Peyer's patch (tissue), 4 donors: ENCODE results near the gene WDFY4. TPM values are rescaled to one million over a fixed set of nuclear protein-coding genes. Genes with fewer than 3 reads are reported as not detected.
"Not testable (repeated sequence)": the region's sequence is repeated elsewhere in the genome, so short reads cannot be mapped to it uniquely, and the experiment has no call there.

ENCODE experiments used
- DNase-seq, 3 donors: peaks; one replicate each; pipeline ENCODE4 v3.0.0-alpha.2; 2017 to 2019
- H3K27ac ChIP-seq, 4 donors: fragments of 200-600 bp; sonication (generic); one replicate each; pipeline ENCODE4 v1.5.1; 2016 to 2019
- H3K27me3 ChIP-seq, 2 donors: fragments of 200-600 bp; sonication (generic); one replicate each; pipeline ENCODE4 v1.5.1; 2019
- H3K36me3 ChIP-seq, 3 donors: fragments of 200-600 bp; sonication (generic); one replicate each; pipeline ENCODE4 v1.5.1; 2016 to 2019
- H3K4me1 ChIP-seq, 4 donors: fragments of 200-600 bp; sonication (generic); one replicate each; pipeline ENCODE4 v1.5.1; 2016 to 2019
- H3K4me3 ChIP-seq, 4 donors: fragments of 200-600 bp; sonication (generic); 1 replicate in 3 of 4; 2 replicates in 1 of 4; pipeline ENCODE4 v1.5.1; 2016 to 2019; ENCODE audit warnings: mild to moderate bottlenecking in 1 of 4
- H3K9me3 ChIP-seq, 4 donors: fragments of 200-600 bp; sonication (generic); one replicate each; pipeline ENCODE4 v1.5.1; 2016 to 2019; ENCODE audit warnings: mild to moderate bottlenecking in 1 of 4
- POLR2A ChIP-seq, 2 donors: fragments of 450-650 bp; IDR thresholded peaks; one replicate each; pipeline ENCODE4 v1.5.1; 2017; ENCODE audit warnings: antibody characterized with exemption in 2 of 2, mild to moderate bottlenecking in 2 of 2, moderate library complexity in 2 of 2
- total RNA-seq, 4 donors: library from RNA; depleted of rRNA; stranded (reverse); fragments of >200 nt; gene quantifications; one replicate each; pipeline ENCODE4 v1.1.0, GENCODE V29; 2016
- TF ChIP-seq, protein P1 (sequence below), 6 experiments: fragments of 450-650 bp in 4 of 6; fragments of 200-600 bp in 2 of 6; sonication (generic) in 1 of 6; IDR thresholded peaks; one replicate each; pipeline ENCODE4 v1.5.1; 2017 to 2019; ENCODE audit warnings: antibody characterized with exemption in 6 of 6, mild to moderate bottlenecking in 3 of 6, moderate library complexity in 1 of 6

Gene WDFY4
- total RNA-seq, 4 donors from 2014 or later = 0.53 to 102 (median 4.6) TPM

DNA sequence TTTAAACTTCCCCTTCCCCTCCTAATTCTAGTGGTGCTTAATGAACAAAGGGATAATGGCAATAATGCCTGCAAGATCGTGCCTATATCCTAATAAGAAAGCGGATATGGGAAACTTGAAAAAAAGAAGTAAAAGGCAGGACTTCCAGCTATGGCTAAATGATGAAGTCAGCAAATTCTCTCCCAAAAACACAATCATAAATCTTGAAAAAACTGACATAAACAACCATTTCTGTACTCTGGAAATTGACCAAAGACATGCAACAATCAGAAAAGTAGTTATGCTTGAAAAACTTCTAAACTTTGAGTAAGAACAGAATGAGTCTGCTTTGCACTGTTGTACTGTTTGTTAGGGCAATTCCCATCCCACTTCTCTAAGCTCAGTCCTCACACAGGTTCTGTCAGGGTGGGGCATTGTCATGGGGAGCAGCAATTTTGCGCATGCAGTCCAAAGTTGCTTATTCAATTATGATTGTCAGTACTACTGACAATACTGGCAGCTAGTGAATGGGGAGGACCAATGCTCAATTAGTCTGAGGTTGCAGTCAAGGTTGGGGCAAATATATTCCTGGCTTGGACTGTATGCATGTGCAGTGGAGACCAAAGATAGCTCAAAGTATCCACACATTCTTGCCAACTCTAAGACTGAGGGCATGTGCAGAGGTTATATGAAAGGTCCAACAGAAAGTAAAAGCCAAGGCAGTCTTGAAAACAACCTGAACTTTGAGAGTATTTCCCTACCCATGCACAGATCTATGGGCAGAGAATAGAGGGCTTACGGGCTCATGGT, 45.7 kb upstream of the WDFY4 start:
- no peak overlapping the region for H3K4me3 ChIP-seq
- no peak overlapping the region for H3K27ac ChIP-seq

DNA sequence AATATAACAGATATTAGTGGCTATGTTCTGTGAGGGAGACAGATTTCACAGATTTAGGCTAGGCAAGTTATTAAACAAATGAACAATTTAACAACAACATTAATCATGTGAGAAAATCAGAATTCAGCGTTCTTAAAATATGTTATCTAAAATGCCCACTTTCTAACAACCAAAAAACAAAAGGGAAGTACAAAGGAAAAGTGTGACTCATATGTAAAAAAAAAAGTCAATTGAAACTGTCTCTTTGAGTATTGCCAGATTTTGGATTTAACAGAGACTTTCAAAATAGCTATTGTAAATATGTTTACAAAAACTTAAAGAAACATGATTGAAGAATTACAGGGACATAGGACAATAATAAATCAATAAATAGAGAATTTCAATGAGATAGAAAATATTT, 45.0 kb upstream of the WDFY4 start:
- Histone ChIP-seq H3K36me3 (no peaks in the 10 kb centered on the region), H3K9me3 (no peaks in the 10 kb centered on the region), H3K4me1 (peaks cover 0 to 5% (median 1%) of the 10 kb centered on the region in 4 donors), H3K4me3 (no peak overlapping the region), H3K27me3 (no peaks in the 10 kb centered on the region), H3K27ac (no peak overlapping the region)
- no peak for DNase-seq
- TF ChIP-seq POLR2A (IDR thresholded peaks at IDR 0.05) = no peak
- TF ChIP-seq, protein P1, sequence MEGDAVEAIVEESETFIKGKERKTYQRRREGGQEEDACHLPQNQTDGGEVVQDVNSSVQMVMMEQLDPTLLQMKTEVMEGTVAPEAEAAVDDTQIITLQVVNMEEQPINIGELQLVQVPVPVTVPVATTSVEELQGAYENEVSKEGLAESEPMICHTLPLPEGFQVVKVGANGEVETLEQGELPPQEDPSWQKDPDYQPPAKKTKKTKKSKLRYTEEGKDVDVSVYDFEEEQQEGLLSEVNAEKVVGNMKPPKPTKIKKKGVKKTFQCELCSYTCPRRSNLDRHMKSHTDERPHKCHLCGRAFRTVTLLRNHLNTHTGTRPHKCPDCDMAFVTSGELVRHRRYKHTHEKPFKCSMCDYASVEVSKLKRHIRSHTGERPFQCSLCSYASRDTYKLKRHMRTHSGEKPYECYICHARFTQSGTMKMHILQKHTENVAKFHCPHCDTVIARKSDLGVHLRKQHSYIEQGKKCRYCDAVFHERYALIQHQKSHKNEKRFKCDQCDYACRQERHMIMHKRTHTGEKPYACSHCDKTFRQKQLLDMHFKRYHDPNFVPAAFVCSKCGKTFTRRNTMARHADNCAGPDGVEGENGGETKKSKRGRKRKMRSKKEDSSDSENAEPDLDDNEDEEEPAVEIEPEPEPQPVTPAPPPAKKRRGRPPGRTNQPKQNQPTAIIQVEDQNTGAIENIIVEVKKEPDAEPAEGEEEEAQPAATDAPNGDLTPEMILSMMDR (IDR thresholded peaks at IDR 0.05) = no peak

More for the DNA sequence above, 45.7 kb upstream of the WDFY4 start:
- H3K36me3 ChIP-seq = no peaks in the 10 kb centered on the region
- H3K4me1 ChIP-seq = peaks cover 0 to 10% (median 3%) of the 10 kb centered on the region in 4 donors
- DNase-seq = no peak
- no peak for TF ChIP-seq POLR2A (IDR thresholded peaks at IDR 0.05)
- TF ChIP-seq, protein P1 (IDR thresholded peaks at IDR 0.05) = no peak
- H3K9me3 ChIP-seq = no peaks in the 10 kb centered on the region
- H3K27me3 ChIP-seq = no peaks in the 10 kb centered on the region

DNA sequence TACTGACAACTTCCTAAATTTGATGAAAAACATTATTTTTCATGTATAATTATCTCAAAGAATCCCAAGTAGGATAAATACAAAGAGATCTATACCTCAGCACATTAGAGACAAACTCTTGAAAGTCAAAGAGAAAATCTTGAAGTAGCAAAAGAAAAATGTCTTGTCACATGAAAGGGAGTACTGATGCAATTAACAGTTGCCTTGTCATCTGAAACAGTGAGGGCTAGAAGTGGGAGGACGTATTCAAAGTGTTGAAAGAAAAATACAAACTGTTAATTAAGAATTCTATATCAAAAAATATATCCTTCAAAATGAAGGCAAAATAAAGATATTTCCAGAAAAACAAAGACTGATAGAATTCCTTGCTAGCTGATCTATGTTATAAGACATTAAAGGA, 44.3 kb upstream of the WDFY4 start:
- TF ChIP-seq, protein P1 (IDR thresholded peaks at IDR 0.05) = no peak
- no peak for TF ChIP-seq POLR2A (IDR thresholded peaks at IDR 0.05)
- H3K27ac ChIP-seq = no peak overlapping the region
- no peaks in the 10 kb centered on the region for H3K36me3 ChIP-seq
- H3K4me1 ChIP-seq = no peaks in the 10 kb centered on the region
- H3K9me3 ChIP-seq = no peaks in the 10 kb centered on the region
- no peak overlapping the region for H3K4me3 ChIP-seq
- H3K27me3 ChIP-seq = no peaks in the 10 kb centered on the region
- DNase-seq = no peak

DNA sequence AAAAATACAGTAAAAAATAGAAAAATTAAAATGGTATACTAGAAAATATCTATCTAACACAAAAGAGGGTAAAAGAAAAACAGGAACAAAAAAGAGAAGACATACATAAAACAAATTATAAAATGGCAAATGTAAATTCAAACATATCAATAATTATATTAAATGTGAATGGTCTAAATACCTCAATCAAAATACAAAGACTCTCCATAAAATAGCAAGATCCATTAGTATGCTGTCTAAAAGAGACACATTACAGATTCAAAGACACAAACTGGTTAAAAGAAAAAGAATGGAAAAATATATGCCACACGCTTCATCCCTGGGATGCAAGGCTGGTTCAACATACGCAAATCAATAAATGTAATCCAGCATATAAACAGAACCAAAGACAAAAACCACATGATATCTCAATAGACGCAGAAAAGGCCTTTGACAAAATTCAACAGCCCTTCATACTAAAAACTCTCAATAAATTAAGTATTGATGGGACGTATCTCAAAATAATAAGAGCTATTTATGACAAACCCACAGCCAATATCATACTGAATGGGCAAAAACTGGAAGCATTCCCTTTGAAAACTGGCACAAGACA, 43.5 kb upstream of the WDFY4 start:
- DNase-seq, H3K4me1 ChIP-seq, H3K4me3 ChIP-seq, H3K9me3 ChIP-seq, H3K27me3 ChIP-seq, H3K36me3 ChIP-seq, H3K27ac ChIP-seq: not testable (repeated sequence)

DNA sequence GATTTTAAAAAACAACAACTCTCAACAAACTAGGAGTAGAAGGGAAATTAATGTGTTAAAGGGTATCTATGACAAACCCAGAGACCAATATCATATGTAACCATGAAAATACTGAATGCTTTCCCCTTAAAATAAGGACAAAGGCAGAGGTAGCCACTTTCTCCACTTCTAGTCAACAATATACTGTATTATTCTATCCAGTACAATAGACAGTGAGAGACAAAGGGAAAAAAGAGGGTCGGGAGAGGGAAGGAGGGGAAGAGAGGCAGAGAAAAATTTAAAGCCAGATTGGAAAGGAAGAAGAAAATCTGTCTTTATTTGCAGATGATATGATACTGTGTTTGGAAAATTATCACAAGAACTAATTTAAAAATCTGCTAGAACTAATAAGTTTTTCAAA, 39.1 kb upstream of the WDFY4 start:
- no peak for DNase-seq
- no peak overlapping the region for H3K4me3 ChIP-seq
- no peaks in the 10 kb centered on the region for H3K36me3 ChIP-seq
- H3K9me3 ChIP-seq = no peaks in the 10 kb centered on the region
- H3K27ac ChIP-seq = no peak overlapping the region
- TF ChIP-seq POLR2A (IDR thresholded peaks at IDR 0.05) = no peak
- TF ChIP-seq, protein P1 (IDR thresholded peaks at IDR 0.05) = no peak
- H3K27me3 ChIP-seq = no peaks in the 10 kb centered on the region
- no peaks in the 10 kb centered on the region for H3K4me1 ChIP-seq

DNA sequence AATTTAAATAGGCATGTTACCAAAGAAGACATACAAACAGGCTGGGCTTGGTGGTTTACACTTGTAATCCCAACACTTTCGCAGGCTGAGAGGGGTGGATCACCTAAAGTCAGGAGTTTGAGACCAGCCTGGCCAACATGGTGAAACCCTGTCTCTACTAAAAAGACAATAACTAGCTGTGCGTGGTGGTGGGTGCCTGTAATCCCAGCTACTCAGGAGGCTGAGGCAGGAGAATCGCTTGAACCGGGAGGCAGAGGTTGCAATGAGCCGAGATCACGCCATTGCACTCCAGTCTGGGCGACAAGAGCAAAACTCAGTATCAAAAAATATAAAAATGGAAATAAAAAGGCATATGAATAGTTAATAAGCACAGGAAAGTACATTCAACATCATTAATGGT, 37.6 kb upstream of the WDFY4 start:
- H3K27me3 ChIP-seq, H3K27ac ChIP-seq, H3K4me3 ChIP-seq, DNase-seq, H3K36me3 ChIP-seq, H3K4me1 ChIP-seq, H3K9me3 ChIP-seq: not testable (repeated sequence)
